HG03066 (cell line): ENCODE data around the gene PRKCZ.
"Not testable (repeated sequence)": the region's sequence is repeated elsewhere in the genome, so short reads cannot be mapped to it uniquely, and the experiment has no call there.

Source experiments
- ATAC-seq: cut with Tn5 transposase; IDR thresholded peaks from one replicate; pipeline ENCODE4 v1.9.1; 2021; ENCODE audit warnings: low read depth; ENCODE audit not compliant: unreplicated experiment

Gene PRKCZ

GRCh38 chr1:2081326-2081885 lies 31.2 kb downstream of the PRKCZ start:
- no peak for ATAC-seq

- ATAC-seq: no peak
These were observed 31.9 kb downstream of the PRKCZ start for GRCh38 chr1:2082064-2082463.

- no peak for ATAC-seq
These were observed 33.5 kb downstream of the PRKCZ start for GRCh38 chr1:2083666-2084065.

GRCh38 chr1:2084306-2084705 lies 34.1 kb downstream of the PRKCZ start:
- ATAC-seq: no peak

DNA sequence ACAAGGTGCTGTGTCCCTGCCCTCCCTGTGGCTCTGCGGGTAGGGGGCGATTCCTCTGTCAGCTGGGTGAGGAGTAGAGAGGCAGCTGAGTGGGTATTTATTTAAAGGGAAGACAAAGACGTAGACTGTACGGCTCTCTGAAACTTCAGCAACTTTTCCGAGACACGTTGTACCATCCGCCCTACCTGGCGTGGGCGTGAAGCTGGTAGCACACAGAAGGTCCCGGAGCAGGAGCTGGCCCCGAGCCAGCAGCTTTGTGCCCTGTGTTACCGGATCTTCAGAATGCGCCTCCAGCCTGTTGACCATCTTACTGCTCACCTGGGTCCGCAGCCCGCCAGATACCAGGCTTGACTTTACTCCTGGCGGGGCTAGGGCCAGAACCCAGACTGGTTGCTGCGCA lies 34.9 kb downstream of the PRKCZ start:
- no peak for ATAC-seq

- no peak for ATAC-seq
These were observed 36.4 kb downstream of the PRKCZ start for GRCh38 chr1:2086446-2087078.

DNA sequence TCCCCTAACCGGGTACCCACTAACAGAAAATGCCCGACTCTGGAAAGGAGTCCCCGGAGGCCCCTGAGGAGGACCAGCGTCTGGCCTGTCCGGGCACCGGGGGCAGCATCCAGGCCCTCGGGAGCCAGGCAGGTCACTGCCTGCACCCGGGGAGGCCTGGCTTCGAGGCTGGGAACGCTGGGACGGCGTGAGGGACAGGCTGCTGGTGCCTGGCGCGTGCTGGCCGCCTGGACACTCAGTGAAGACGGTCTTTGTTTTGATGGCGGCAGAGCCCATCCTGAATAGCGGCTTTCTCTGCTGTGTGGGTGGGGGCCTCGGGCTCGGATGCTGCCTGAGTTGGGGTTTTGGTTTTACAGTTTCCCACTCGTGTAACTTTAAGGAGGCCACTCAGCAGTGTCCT lies 37.6 kb downstream of the PRKCZ start:
- ATAC-seq: no peak

DNA sequence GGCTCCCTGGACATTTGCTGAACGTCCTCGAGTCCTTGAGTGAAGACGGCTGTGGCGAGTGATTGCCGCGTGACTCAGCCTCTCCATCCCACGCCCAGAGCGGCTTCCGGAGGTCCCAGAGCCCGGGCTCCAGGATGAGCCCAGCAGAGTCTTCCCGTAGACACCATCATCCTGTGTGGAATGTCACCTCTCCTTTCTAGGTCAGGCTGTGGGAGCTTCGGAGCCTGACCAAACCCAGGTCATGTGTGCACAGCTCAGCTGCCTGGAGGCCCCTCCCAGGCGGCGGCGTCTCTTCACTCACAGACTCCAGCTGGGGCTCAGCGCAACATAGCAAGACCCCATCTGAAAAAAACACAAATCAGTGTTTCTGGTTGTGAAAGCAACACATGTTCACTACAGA lies 38.2 kb downstream of the PRKCZ start:
- no peak for ATAC-seq

GRCh38 chr1:2089051-2089450 lies 38.8 kb downstream of the PRKCZ start:
- ATAC-seq: no peak

DNA sequence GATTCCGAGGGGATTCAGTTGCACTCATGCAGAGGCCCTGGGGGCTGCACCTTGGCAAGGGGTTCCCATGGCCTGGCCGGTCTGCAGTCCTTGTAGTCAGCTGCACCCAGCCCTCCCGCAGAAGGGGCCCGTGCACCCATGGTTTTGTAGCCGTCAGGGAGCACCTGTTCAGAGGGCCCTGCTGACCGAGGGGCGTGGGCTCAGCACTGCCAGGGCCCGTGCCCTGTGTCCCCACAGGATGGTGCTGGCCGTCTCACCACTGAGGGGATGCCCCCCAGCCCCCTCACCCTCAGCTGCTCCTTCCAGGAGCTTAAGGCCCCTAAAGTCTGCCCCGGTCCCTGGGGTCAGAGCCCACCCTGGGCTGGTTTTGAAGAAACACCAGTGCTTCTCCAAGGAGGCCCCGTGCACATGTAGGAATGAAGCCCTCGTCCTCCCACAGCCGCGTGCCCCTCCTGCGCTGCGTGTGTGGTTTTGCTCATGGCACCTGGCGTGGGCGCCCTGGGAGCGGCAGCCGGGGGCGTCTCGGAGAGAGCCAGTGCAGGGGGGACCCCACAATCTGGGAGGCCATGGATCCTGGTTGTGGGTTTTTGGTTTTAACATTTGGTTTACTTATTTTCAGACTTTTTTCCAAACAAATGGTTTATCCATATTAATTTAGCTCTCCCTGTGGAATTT lies 40.1 kb downstream of the PRKCZ start:
- no peak for ATAC-seq

DNA sequence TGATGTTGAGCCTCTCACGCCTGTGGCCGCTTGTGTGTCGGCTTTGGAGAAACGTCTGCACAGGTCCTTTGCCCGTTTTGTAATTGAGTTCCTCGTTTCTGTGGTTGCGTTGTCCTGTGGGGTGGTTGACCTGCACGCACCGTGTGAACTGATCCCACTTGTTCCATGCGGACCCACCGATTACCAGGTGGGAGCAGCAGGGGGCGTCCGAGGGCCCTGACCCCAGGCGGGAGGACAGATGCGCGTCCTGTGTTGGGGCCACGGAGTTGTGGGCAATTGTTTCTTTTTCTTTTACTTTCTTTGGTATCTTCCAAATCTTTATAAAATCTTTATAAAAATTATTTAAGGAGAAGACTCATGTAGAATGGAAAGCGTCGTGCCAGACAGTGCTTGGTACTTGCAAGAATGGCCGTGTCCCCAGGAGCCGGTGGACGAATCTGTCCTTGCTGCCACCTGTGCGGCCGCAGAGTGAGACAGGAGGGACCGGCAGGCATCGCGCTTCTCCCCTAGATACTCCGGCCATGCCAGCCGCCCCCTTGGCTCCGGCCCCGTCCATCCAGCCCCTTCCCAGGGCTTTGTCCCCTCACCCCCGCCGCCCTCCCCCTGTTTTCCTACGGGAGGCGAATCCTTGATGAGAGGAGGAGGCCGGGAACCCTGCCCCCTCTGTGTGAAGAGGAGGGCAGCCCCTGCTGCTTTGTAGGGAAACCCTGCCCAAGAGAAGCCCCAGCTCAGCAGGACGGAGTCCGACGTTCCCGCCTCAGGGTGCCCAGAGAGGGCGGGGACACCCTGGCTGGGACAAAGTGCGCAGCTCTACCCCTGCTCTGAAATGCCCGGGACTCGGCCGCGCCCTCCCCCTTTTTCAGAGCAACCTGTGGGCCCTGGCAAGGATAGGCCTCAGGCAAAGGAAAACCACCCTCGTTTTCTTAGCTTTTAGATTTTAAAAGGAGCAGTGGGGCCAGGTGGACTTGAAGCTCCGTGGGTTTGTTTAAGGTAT lies 41.7 kb downstream of the PRKCZ start:
- ATAC-seq: no peak

GRCh38 chr1:2093055-2093454 lies 42.8 kb downstream of the PRKCZ start:
- no peak for ATAC-seq

DNA sequence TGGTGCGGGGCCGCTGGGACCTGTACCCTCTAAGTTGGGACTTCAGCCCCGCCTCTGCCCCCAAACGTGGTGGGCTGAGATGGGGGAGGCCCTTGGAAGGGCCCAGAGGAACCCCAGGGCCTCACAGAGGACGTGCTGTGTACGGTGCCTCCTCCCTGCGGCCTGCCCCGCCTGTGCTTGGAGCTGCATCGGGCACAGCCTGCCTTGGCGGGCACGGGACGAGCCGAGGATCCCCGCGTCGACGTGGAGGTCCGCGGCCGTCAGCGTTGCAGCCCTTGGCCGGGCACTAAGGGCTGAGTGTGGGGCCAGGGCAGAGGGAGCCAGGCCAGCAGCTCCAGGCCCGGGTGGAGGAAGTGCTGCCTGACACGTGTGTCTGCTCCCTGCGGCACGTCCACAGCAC lies 43.4 kb downstream of the PRKCZ start:
- no peak for ATAC-seq

- not testable (repeated sequence) for ATAC-seq
These were observed 44.3 kb downstream of the PRKCZ start for GRCh38 chr1:2094269-2095158.

- ATAC-seq: no peak
These were observed 45.2 kb downstream of the PRKCZ start for GRCh38 chr1:2095394-2095793.

GRCh38 chr1:2095981-2096736 lies 45.9 kb downstream of the PRKCZ start:
- no peak for ATAC-seq

DNA sequence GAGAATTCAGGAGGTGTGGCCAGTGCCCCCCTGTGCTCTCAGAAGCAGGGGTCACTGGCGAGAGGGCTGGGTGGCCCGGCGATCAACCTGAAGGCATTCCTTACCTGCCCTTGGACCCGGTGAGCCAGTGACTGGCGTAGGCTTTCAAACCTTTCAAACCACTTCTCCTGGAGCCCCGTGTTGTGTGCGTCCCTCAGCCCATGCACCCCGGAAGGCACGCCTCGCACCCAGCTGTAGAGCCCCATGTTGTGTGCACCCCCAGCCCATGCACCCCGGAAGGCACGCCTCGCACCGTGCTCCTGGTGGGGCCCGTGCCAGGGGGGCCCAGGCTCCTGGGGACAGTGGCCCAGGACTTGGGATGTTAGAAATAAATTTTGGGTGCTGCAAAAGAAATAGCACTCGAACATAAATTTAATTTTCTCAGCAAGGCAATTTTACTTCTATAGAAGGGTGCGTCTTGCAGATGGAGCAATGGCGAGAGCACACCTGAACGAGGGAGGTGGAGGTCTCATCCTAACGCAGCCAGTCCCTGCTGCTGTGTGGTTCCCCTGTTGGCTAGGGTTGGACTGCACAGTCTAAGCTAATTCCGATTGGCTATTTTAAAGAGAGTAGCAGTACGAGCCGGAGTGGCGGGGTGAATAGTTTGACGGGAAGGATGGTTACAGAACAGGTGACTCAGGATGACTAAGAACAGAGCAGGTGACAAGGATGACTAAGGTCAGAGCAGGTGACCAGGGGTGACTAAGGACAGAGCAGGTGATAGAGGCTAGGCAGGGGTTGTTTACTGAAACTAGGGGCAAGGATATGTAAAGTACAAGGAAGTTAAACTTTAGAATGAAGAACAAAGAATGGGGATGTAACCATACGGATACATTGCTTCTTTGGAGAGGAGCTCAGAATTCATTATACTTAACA lies 47.4 kb downstream of the PRKCZ start:
- no peak for ATAC-seq

DNA sequence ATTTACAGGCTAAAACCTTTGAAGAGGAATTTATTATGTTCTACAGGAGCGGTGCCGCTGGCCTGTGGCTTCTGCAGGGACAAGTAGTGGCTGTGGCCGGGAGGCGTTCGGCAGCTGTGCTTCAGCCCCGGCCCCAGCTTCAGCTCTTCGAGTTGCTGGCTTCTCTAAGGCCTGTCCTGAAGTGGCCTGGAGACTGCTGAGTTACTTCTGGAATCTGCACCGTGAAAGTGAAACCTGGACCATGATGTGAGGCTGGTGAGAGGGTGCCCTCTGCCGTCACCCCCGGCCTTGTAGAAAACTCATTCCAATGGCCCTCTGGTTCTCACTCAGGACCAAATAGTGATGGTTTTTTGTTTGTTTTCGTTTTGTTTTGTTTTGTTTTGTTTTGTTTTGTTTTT lies 48.1 kb downstream of the PRKCZ start:
- no peak for ATAC-seq
